ENCODE results near the gene ZNF609. TPM values are rescaled to one million over a fixed set of nuclear protein-coding genes. Genes with fewer than 3 reads are reported as not detected.

Gene ZNF609
- polyA plus RNA-seq, 1 donor (not counting 4 experiments of a cell fraction or from before 2014, with no cell fraction given): 16.9 TPM

- DNase-seq (ENCODE audit: low read depth, low spot score) (no peak), FAIRE-seq (no peak)
- peak overlapping the region; percentile 46 for H3K27ac ChIP-seq (ENCODE audit: control insufficient read depth, insufficient read depth, low read length)
- H4K20me1 ChIP-seq (ENCODE audit: control insufficient read depth, extremely low read depth, insufficient read depth, low read length): peaks cover 9% of the 10 kb centered on the region
- no peak for TF ChIP-seq EZH2 (IDR thresholded peaks at IDR 0.05; ENCODE audit: low read length)
- TF ChIP-seq CTCF (optimal IDR thresholded peaks at IDR 0.05 in 1 of 3, IDR thresholded peaks at IDR 0.05 in 1 of 3, conservative IDR thresholded peaks at IDR 0.05 in 1 of 3; ENCODE audit: extremely low read depth in 1 of 3, insufficient read depth in 2 of 3, low read length in 3 of 3): no peak
- H3K79me2 ChIP-seq (ENCODE audit: control insufficient read depth, insufficient read depth, low read length): peaks cover 59% of the 10 kb centered on the region
- H3K9me1 ChIP-seq (ENCODE audit: control insufficient read depth, extremely low read depth, insufficient read depth, low read length): peaks cover 14% of the 10 kb centered on the region
- no peak overlapping the region for H2AFZ ChIP-seq (ENCODE audit: control insufficient read depth, low read length)
- H3K9me3 ChIP-seq (ENCODE audit: control insufficient read depth, low read depth, low read length): no peaks in the 10 kb centered on the region
- H3K27me3 ChIP-seq (ENCODE audit: control insufficient read depth, extremely low read depth, insufficient read depth, low read length): no peaks in the 10 kb centered on the region
- no peak overlapping the region for H3K4me2 ChIP-seq (ENCODE audit: control insufficient read depth, extremely low read depth, insufficient read depth, low read depth, low read length)
- peaks cover 9% of the 10 kb centered on the region in 2 experiments for H3K36me3 ChIP-seq (ENCODE audit: control insufficient read depth in 2 of 2, extremely low read depth in 1 of 2, insufficient read depth in 2 of 2, low read length in 2 of 2)
- peaks cover 52% of the 10 kb centered on the region for H3K4me1 ChIP-seq (ENCODE audit: control insufficient read depth, extremely low read depth, insufficient read depth, low read length)
- dilution Hi-C loops (cut with MboI; ENCODE audit: extremely low pct_ligation_motif_present, low sequenced_read_pairs): no loop called here
- H3K4me3 ChIP-seq (ENCODE audit: control insufficient read depth in 2 of 3, extremely low read depth in 1 of 3, insufficient read depth in 2 of 3, low read depth in 1 of 3, low read length in 3 of 3): no peak overlapping the region
- H3K9ac ChIP-seq (ENCODE audit: control insufficient read depth, extremely low read depth, insufficient read depth, low read length): no peak overlapping the region
Observed at GRCh38 chr15:64698823-64699222, 238.4 kb downstream of the ZNF609 start.

GRCh38 chr15:64699751-64700388 lies 239.5 kb downstream of the ZNF609 start:
- Histone ChIP-seq H3K4me3 (ENCODE audit: control insufficient read depth in 2 of 3, extremely low read depth in 1 of 3, insufficient read depth in 2 of 3, low read depth in 1 of 3, low read length in 3 of 3) (peak overlapping the region; percentile 2 to 88 (median 36)), H3K9ac (ENCODE audit: control insufficient read depth, extremely low read depth, insufficient read depth, low read length) (peak overlapping the region; percentile 13), H3K79me2 (ENCODE audit: control insufficient read depth, insufficient read depth, low read length) (peaks cover 56% of the 10 kb centered on the region), H3K9me3 (ENCODE audit: control insufficient read depth, low read depth, low read length) (no peaks in the 10 kb centered on the region), H3K36me3 (ENCODE audit: control insufficient read depth in 2 of 2, extremely low read depth in 1 of 2, insufficient read depth in 2 of 2, low read length in 2 of 2) (peaks cover 6 to 9% of the 10 kb centered on the region in 2 experiments), H3K4me1 (ENCODE audit: control insufficient read depth, extremely low read depth, insufficient read depth, low read length) (peaks cover 52% of the 10 kb centered on the region), H3K27ac (ENCODE audit: control insufficient read depth, insufficient read depth, low read length) (peak overlapping the region; percentile 51), H2AFZ (ENCODE audit: control insufficient read depth, low read length) (no peak overlapping the region), H3K27me3 (ENCODE audit: control insufficient read depth, extremely low read depth, insufficient read depth, low read length) (no peaks in the 10 kb centered on the region), H3K4me2 (ENCODE audit: control insufficient read depth, extremely low read depth, insufficient read depth, low read depth, low read length) (peak overlapping the region; percentile 92), H4K20me1 (ENCODE audit: control insufficient read depth, extremely low read depth, insufficient read depth, low read length) (peaks cover 9% of the 10 kb centered on the region), H3K9me1 (ENCODE audit: control insufficient read depth, extremely low read depth, insufficient read depth, low read length) (peaks cover 14% of the 10 kb centered on the region)
- DNase-seq (ENCODE audit: low read depth, low spot score) (no peak), FAIRE-seq (no peak)
- TF ChIP-seq EZH2 (IDR thresholded peaks at IDR 0.05; ENCODE audit: low read length) (no peak), CTCF (optimal IDR thresholded peaks at IDR 0.05 in 1 of 3, IDR thresholded peaks at IDR 0.05 in 1 of 3, conservative IDR thresholded peaks at IDR 0.05 in 1 of 3; ENCODE audit: extremely low read depth in 1 of 3, insufficient read depth in 2 of 3, low read length in 3 of 3) (no peak)
- dilution Hi-C loops (cut with MboI; ENCODE audit: extremely low pct_ligation_motif_present, low sequenced_read_pairs): no loop called here
